HG03457 (cell line): Measurements from ENCODE around the gene TLCD3A.
A peak's percentile ranks its signal among the peaks of the same experiment; 100 is the strongest.
"Not testable (repeated sequence)": the region's sequence is repeated elsewhere in the genome, so short reads cannot be mapped to it uniquely, and the experiment has no call there.

Experiments used
- ATAC-seq: cut with Tn5 transposase; IDR thresholded peaks from one replicate; pipeline ENCODE4 v1.9.1; 2021; ENCODE audit warnings: moderate number of reproducible peaks; ENCODE audit not compliant: unreplicated experiment

The TLCD3A gene

DNA sequence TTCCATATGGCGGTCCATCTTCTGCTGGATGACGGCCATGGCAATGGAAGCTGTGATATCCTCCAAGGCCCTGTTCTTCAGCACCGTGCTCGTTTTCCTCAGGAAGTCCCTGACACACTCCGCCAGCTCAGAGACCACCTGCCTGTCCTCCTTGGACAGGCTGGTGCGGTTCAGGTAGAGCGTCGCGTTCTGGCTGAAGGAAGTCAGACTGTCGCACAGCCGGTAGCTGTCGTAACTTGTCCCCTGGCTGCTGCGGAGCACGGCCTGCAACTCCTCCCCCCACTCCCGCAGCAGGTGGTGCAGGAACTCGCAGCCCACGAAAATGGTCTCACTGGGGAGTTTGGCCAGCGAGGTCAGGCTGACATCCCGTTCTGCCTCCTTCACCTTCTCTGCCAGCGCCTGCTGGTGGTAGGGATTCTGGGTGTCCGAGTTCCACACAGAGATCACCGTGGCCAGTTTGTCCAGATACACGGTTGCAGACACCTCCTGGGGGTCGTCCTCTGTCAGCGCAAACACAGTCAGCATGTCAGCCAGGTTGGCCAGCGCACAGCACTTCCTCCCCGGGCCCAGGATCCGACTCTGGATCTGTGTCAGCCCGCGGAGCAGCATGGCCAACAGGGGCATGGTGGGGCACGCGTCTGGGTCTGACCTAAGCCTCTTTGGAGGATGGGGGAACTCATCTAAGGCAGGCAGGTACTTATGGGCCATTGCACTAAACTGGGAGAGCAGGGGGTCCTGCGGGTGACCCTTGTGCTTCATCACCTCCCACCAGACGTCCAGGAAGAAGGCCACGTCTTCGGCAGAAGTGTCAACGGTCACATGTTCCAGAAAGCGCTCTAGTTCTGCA is 14.6 kb downstream of the TLCD3A start:
- no peak for ATAC-seq

DNA sequence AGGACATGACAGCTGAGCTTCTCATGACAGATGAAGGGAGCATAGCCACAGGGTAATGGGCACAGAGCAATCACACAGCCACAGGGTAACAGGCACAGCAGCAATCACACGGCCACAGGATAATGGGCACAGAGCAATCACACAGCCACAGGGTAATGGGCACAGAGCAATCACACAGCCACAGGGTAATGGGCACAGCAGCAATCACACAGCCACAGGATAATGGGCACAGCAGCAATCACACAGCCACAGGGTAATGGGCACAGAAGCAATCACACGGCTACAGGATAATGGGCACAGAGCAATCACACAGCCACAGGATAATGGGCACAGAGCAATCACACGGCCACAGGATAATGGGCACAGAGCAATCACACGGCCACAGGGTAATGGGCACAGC is 16.2 kb downstream of the TLCD3A start:
- ATAC-seq: not testable (repeated sequence)

DNA sequence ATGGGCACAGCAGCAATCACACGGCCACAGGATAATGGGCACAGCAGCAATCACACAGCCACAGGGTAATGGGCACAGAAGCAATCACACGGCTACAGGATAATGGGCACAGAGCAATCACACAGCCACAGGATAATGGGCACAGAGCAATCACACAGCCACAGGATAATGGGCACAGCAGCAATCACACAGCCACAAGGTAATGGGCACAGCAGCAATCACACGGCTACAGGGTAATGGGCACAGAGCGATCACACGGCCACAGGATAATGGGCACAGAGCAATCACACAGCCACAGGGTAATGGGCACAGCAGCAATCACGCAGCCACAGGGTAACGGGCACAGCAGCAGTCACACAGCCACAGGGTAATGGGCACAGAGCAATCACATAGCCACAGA is 17.0 kb downstream of the TLCD3A start:
- ATAC-seq: not testable (repeated sequence)

- no peak for ATAC-seq
Observed at GRCh38 chr17:750431-751037, 18.1 kb downstream of the TLCD3A start.

DNA sequence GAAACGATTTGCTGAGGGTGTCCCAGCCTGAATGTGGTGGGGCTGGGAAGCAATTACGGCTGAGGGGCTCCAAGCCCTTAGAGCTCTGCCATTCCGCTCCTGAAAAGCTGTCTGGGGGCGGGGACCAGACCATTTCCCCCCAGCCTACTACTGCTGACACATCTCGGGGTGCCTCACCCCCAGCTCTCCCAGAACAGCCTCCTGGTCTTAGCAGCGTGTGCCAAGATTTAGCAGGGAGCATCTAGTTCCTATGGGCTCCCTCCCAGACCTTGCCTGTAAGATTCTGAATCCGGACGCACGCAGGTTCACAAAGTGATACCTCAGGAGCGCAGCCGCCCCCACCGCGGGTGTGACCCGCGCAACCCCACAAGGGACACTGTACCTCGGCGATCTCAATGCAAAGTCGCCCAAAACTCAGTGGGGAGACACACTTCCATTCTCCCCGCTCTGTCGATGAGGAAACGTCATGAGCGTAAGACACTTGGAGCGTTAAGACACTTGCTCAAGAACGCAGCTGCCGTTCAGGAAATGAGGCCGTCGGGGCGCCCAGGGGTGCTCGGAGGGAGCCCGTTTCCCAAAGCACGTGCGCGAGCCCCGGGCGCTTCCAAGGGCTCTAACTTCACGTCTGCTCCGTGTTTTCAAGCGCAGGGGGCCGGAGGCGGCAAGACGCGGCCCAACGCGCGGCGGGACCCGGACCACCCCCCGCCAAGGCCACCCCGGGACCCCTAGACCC is 19.0 kb downstream of the TLCD3A start:
- peak; percentile 23 for ATAC-seq

DNA sequence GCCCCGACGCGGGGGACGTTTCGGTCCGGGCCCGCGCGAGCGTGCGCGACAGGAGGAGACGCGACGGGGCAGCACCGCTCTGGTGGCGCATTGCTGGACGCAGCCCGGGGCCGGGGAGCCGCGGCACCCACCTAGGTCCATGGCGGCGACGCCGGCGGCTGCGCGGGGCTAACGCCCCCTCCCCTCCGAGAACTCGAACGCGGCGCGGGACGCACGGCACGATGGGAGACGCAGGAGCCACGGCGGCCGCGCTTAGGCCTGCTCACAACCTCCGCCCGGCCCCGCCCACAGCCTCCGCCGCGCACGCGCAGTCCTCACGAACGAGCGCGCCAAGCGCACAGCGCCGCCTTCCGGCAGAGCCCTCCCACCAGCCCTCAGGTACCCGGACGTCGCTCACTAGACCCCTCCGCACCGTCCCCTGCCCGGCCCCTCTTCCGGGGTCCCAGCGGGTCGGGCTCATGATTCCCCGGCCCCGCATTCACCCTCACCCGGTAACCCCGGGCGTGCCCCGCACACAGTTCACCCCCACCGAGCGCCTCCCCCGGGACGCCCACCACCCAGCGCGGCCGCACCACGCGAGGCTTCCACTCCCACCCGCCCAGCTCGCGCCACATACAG is 19.7 kb downstream of the TLCD3A start, which contains the start of gene GEMIN4:
Gene GEMIN4, minus strand, starts transcription at position 263 of the 618 bp plus-strand sequence. Its CDS starts 122 bp downstream, at position 141.
- peak; percentile 73 for ATAC-seq

DNA sequence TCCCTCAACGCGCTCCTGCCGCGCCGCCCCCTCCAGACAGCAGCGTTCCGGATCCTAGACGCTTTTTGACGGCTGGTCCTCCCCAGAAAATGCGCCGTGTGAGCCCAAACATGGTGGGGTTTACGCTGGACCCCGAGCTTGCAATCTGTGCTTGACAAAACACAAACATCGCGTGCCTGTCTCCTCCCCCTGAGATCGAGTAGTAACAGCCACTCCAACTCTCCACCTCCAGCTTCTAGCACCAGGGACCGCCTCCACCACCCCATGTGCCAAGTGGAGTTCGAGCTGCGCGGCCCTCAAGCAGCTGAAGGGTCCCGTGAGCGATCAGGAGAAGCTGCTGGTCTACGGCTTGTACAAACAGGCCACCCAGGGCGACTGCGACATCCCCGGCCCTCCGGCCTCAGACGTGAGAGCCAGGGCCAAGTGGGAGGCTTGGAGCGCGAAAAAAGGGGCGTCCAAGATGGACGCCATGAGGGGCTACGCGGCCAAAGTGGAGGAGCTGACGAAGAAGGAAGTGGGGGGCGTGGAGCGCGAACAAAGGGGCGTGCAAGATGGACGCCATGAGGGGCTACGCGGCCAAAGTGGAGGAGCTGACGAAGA is 20.3 kb downstream of the TLCD3A start:
- no peak for ATAC-seq

DNA sequence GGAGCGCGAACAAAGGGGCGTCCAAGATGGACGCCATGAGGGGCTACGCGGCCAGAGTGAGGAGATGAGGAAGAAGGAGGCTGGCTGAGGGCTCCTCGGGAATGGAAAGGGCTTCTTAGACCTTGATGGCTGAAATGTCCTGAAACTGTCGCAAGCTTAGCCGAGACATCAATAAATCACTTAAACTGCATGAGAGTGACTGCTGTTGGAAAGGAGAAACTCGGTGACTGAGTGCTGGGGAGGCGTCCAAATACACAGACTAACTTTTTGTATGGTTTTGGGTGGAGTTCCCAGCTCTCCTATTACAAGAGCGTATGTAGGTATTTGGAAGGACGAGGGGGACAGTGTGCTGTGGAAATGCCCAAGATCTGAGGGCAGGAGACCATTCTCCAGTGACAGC is 21.0 kb downstream of the TLCD3A start:
- ATAC-seq: no peak

- not testable (repeated sequence) for ATAC-seq
Observed at GRCh38 chr17:755319-755961, 23.0 kb downstream of the TLCD3A start.

- ATAC-seq: not testable (repeated sequence)
Observed at GRCh38 chr17:756010-756567, 23.7 kb downstream of the TLCD3A start.

- ATAC-seq: no peak
Observed at GRCh38 chr17:759964-760363, 27.6 kb downstream of the TLCD3A start.

- ATAC-seq: no peak
Observed at GRCh38 chr17:760371-760770, 28.0 kb downstream of the TLCD3A start.

DNA sequence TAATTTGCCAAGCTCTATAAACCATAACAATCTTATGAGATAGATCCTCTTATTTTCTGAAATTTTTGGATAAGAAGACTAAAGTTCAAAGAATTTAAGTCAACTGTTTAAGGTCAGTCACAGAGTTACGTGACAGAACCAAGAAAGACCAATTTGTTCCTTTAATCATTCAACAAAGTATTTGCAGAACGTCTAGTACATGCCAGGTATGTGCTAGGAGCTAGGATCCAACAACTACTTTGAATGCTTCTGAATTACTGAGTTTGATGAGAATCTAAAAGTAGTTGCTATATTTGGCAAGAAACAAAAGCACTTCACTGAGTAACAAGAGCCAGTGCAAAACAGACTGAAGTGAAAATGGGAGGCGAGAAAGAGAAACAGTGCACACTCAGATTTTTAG is 34.7 kb downstream of the TLCD3A start:
- no peak for ATAC-seq

DNA sequence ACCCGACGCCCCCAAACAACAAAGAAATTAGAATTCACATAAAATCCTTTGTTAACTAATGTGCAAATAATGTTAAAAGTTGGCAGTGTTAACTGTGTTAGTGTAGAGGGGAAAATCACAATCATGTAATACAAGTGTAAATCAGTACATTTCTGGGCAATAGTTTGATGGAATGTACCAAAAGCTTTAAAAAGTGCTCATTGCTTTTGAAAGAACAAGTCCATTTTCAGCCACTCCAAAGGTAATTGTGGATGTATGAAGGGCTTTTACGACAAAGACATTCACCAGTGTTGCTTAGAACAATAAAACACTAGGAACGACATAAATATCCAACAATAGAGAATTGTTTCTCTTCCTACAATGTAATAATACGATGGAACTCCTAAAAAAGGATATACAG is 40.6 kb downstream of the TLCD3A start:
- no peak for ATAC-seq

DNA sequence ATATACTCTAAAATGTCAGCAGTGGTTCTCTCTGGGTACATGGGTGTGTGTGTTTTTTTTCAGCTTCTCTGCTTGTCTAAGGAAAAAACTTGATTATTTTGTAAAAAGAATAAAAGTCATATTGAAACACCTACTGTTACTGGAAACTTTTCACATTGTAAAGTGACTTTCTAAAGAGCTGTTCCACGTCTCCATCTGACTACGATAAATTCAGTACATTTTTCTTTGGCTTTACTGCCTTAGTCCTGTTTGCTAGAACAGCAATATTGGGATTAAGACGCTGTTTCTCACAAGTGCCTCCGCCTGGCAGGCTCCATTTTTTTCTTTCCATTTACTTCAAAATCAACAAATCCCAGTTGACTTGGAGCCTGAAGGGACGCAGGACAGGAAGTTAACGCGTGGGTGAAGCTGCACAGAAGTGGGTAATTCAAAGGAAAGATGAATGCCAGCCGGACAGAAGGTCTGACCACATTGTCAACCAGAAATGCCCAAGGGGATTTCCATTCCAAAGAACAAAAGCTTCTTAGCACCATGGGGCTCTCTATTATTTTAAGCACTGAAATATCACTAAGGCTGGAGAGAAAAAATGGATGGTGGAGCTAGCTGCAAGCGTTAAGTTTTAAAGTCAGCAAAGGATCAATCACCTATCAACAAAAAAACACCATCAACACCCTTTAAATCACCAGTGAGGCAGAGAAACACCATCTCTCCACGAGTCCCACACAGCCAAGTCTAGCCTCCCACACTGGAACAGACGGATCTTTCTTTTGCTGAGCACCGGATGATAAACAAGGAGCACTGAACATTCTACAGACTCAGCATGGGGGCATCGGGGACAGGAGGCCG is 41.3 kb downstream of the TLCD3A start:
- no peak for ATAC-seq

DNA sequence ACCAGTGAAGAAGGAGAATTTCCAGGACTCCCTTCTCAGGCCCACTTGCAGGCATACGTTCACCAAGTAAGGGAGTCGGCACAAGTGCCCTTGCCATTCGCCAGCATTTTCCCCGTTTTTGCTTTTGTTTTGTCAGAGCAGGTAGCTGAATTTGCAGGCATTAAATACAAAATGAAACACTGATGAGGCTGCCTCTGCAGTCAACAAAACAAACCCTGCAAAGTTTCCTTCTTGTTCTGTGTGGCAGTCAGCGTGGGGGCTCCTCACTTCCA is 41.9 kb downstream of the TLCD3A start:
- ATAC-seq: no peak

DNA sequence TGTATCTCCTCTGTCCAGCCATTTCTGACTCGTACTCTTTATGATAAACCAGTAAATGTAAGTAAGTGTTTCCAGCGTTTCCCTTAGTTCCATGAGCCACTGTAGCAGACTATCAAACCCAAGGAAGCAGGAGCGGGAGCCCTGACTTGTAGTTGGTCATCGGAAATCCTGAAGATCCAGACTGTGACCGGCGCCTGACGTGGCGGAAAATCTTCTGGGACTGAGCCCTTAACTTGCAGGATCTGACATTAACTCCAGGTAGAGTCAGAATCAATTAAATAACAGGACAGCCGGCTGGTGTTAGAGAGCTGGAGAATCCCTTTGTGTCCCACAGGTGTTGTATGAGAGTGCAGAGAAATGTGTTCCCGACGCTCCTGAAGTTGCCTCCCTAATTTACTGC is 45.7 kb downstream of the TLCD3A start:
- no peak for ATAC-seq

DNA sequence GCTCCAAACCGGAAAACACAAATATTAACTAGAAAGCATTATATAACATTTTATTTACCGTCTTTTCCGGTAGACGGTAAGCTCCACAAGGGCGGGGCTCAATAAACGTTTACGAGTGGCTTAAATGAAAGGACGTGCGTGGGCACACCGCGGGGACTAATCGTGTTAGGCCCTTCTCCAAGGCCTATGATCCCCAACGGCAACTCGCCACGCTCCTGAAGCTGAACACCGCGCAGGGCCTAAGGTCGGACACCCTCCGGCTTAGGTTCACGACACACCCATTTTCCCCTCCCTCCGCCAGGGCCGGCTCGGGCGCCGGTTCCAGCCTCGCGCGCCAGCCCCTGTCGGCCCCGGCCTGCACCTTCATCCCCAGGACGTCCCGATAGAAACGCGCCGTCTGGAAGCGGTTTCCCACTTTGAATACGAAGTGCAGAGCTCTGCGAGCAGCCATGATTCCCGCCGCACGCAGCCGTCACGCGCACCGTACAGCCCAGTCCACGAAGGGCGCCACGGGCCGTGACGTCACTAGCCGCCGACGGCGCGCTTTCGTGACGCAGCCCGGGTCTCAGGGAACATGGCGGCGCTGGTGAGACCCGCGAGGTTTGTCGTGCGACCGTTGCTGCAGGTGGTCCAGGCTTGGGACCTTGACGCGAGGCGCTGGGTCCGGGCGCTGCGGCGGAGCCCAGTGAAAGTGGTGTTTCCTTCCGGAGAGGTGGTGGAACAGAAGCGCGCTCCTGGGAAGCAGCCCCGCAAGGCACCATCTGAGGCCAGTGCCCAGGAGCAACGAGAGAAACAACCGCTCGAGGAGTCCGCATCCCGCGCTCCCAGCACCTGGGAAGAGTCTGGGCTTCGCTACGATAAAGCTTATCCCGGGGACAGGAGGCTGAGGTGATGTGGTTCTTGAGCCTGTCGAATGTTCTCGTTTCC is 49.7 kb downstream of the TLCD3A start, which contains the start of the genes GLOD4 and MRM3:
Gene GLOD4, minus strand, starts transcription at position 476 of the 927 bp plus-strand sequence. Its CDS starts 25 bp downstream, at position 451.
Gene MRM3, plus strand, starts transcription at position 549 of the 927 bp plus-strand sequence. Its CDS starts 26 bp downstream, at position 575.
- peak; percentile 57 for ATAC-seq
